RWPE2 (cell line): ENCODE results near the gene TMEM184A.
A peak's percentile ranks its signal among the peaks of the same experiment; 100 is the strongest.
"Not testable (repeated sequence)": the region's sequence is repeated elsewhere in the genome, so short reads cannot be mapped to it uniquely, and the experiment has no call there.

Experiments
- ATAC-seq: fragments of 200-7000 bp; cut with Tn5 transposase; 3 replicates; pipeline ENCODE4 v1.9.1; 2021; ENCODE audit warnings: low read depth
- DNase-seq: peaks from one replicate; pipeline ENCODE4 v3.0.0-alpha.2; 2020; ENCODE audit warnings: low spot score
- H3K27ac ChIP-seq: fragments of 450-650 bp; 2 replicates; pipeline ENCODE4 v1.5.1; 2017; ENCODE audit warnings: mild to moderate bottlenecking; ENCODE audit not compliant: poor library complexity, severe bottlenecking
- H3K27me3 ChIP-seq: fragments of 250-450 bp; sonication (Bioruptor Pico); 2 replicates; pipeline ENCODE4 v1.5.1; 2021; ENCODE audit warnings: mild to moderate bottlenecking, moderate library complexity; ENCODE audit not compliant: insufficient read depth, poor library complexity, severe bottlenecking
- H3K36me3 ChIP-seq: fragments of 250-450 bp; sonication (Bioruptor Pico); 2 replicates; pipeline ENCODE4 v1.5.1; 2020; ENCODE audit warnings: low read depth, mild to moderate bottlenecking, moderate library complexity
- H3K4me1 ChIP-seq: fragments of 250-450 bp; sonication (Bioruptor Pico); 2 replicates; pipeline ENCODE4 v1.5.1; 2021; ENCODE audit warnings: mild to moderate bottlenecking, moderate library complexity; ENCODE audit not compliant: insufficient read depth, poor library complexity, severe bottlenecking
- H3K4me3 ChIP-seq: fragments of 250-450 bp; sonication (Bioruptor Pico); 2 replicates; pipeline ENCODE4 v1.5.1; 2021; ENCODE audit warnings: mild to moderate bottlenecking, moderate library complexity; ENCODE audit not compliant: severe bottlenecking
- H3K9me3 ChIP-seq: fragments of 250-450 bp; sonication (Bioruptor Pico); 2 replicates; pipeline ENCODE4 v1.5.1; 2021; ENCODE audit warnings: mild to moderate bottlenecking, moderate library complexity; ENCODE audit not compliant: severe bottlenecking
- CTCF ChIP-seq: fragments of 450-650 bp; IDR thresholded peaks from one replicate; pipeline ENCODE4 v1.5.1; 2017; ENCODE audit warnings: mild to moderate bottlenecking, moderate library complexity; ENCODE audit not compliant: poor library complexity, severe bottlenecking

The TMEM184A gene

GRCh38 chr7:1523208-1523607, 32.8 kb downstream of the TMEM184A start:
- Histone ChIP-seq H3K4me1 (no peaks in the 10 kb centered on the region), H3K4me3 (no peak overlapping the region), H3K9me3 (no peaks in the 10 kb centered on the region), H3K36me3 (no peaks in the 10 kb centered on the region), H3K27me3 (no peaks in the 10 kb centered on the region), H3K27ac (no peak overlapping the region)
- ATAC-seq (peak; percentile 46; the same call in 2 of the 3 replicates), DNase-seq (peak; percentile 54)
- no peak for TF ChIP-seq CTCF

- H3K36me3 ChIP-seq = no peaks in the 10 kb centered on the region
- DNase-seq (no peak), ATAC-seq (no peak)
- no peak overlapping the region for H3K27ac ChIP-seq
- H3K27me3 ChIP-seq = no peaks in the 10 kb centered on the region
- no peaks in the 10 kb centered on the region for H3K9me3 ChIP-seq
- no peaks in the 10 kb centered on the region for H3K4me1 ChIP-seq
- no peak for TF ChIP-seq CTCF
- H3K4me3 ChIP-seq = no peak overlapping the region
Measured at GRCh38 chr7:1521456-1521855, 34.5 kb downstream of the TMEM184A start.

GRCh38 chr7:1520539-1521234, 35.3 kb downstream of the TMEM184A start:
- TF ChIP-seq CTCF = no peak
- Histone ChIP-seq H3K9me3 (no peaks in the 10 kb centered on the region), H3K4me1 (no peaks in the 10 kb centered on the region), H3K36me3 (no peaks in the 10 kb centered on the region), H3K27me3 (no peaks in the 10 kb centered on the region), H3K27ac (no peak overlapping the region), H3K4me3 (no peak overlapping the region)
- DNase-seq (no peak), ATAC-seq (no peak)

GRCh38 chr7:1519322-1519922, 36.6 kb downstream of the TMEM184A start:
- DNase-seq, H3K27me3 ChIP-seq, H3K4me1 ChIP-seq, H3K9me3 ChIP-seq, H3K4me3 ChIP-seq, ATAC-seq, H3K27ac ChIP-seq, H3K36me3 ChIP-seq: not testable (repeated sequence)

GRCh38 chr7:1516586-1517251, 39.3 kb downstream of the TMEM184A start:
- Histone ChIP-seq H3K27me3 (no peaks in the 10 kb centered on the region), H3K4me1 (peaks cover 7% of the 10 kb centered on the region), H3K4me3 (no peak overlapping the region), H3K9me3 (no peaks in the 10 kb centered on the region), H3K36me3 (no peaks in the 10 kb centered on the region), H3K27ac (no peak overlapping the region)
- no peak for DNase-seq
- no peak for TF ChIP-seq CTCF
- no peak for ATAC-seq

- ATAC-seq, H3K27me3 ChIP-seq, H3K4me3 ChIP-seq, H3K36me3 ChIP-seq, DNase-seq, H3K27ac ChIP-seq, H3K9me3 ChIP-seq, H3K4me1 ChIP-seq: not testable (repeated sequence)
Measured at GRCh38 chr7:1515509-1515967, 40.5 kb downstream of the TMEM184A start.
